Measurements from ENCODE around the gene SCN4A.

DNA sequence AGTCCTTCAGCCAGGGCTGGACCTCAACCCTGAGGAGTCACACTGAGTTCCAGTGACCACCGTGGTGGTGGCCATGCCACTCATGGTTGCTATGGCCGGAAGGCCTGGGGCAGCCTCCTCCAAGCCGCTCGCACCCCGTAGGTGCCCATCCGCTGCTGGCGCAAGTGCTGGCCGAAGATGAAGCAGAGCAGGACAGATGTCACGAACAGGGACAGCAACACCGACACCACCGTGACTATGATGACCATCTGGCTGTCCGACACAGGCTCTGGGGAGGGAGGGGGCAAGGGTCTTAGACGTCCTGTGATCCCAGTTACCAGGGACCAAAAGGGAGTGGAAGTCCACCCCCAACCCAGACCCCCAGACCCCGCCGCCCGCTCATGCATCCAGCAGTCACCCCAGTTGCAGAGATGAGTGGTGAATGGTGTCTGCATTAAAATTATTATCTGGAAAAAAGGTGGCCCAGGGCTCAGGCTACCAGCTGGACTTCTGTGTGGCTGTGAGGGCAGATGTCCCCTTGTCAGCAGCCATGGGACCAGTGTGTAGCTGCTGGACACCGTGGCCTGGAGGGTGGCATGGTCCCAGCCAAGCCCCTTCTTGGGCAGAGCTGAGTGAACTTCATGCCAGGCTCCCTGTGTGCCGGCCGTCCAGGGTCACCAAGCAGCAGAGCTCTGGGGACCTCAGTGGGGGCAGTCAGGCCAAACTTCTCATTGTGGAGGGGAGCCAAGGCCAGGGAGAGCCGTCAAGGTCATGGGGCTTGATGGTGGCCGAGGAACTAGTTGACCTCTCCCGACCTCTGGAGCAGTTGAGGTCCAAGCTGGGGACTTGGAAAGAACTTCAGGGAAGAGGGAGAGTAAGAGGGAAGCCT lies 30.2 kb upstream of the SCN4A start:
- TF ChIP-seq, protein P1, sequence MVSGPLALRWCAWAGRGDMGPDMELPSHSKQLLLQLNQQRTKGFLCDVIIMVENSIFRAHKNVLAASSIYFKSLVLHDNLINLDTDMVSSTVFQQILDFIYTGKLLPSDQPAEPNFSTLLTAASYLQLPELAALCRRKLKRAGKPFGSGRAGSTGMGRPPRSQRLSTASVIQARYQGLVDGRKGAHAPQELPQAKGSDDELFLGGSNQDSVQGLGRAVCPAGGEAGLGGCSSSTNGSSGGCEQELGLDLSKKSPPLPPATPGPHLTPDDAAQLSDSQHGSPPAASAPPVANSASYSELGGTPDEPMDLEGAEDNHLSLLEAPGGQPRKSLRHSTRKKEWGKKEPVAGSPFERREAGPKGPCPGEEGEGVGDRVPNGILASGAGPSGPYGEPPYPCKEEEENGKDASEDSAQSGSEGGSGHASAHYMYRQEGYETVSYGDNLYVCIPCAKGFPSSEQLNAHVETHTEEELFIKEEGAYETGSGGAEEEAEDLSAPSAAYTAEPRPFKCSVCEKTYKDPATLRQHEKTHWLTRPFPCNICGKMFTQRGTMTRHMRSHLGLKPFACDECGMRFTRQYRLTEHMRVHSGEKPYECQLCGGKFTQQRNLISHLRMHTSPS (CRISPR knock-in tag; IDR thresholded peaks at IDR 0.05; ENCODE audit: low read depth) = no peak
- TF ChIP-seq, protein P2, sequence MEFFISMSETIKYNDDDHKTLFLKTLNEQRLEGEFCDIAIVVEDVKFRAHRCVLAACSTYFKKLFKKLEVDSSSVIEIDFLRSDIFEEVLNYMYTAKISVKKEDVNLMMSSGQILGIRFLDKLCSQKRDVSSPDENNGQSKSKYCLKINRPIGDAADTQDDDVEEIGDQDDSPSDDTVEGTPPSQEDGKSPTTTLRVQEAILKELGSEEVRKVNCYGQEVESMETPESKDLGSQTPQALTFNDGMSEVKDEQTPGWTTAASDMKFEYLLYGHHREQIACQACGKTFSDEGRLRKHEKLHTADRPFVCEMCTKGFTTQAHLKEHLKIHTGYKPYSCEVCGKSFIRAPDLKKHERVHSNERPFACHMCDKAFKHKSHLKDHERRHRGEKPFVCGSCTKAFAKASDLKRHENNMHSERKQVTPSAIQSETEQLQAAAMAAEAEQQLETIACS (CRISPR knock-in tag; IDR thresholded peaks at IDR 0.05) = no peak
- TF ChIP-seq ZNF263 (CRISPR knock-in tag; IDR thresholded peaks at IDR 0.05) (no peak), ATAD3A (CRISPR knock-in tag; IDR thresholded peaks at IDR 0.05) (no peak), SAFB2 (CRISPR knock-in tag; IDR thresholded peaks at IDR 0.05; ENCODE audit: borderline replicate concordance, low read depth) (no peak), TRIM24 (CRISPR knock-in tag; IDR thresholded peaks at IDR 0.05) (no peak), POLR2A (IDR thresholded peaks at IDR 0.05; ENCODE audit: insufficient read depth in 1 of 2, low read depth in 2 of 2, low read length in 2 of 2) (no peak), MEIS2 (CRISPR knock-in tag; IDR thresholded peaks at IDR 0.05) (no peak), ZNF224 (CRISPR knock-in tag; IDR thresholded peaks at IDR 0.05) (no peak), RBM39 (IDR thresholded peaks at IDR 0.05; ENCODE audit: low read depth, low read length, poor library complexity, severe bottlenecking) (no peak), EP300 (IDR thresholded peaks at IDR 0.05; ENCODE audit: low read depth in 2 of 2, low read length in 2 of 2) (no peak), EP300 (CRISPR knock-in tag; IDR thresholded peaks at IDR 0.05; ENCODE audit: borderline replicate concordance) (no peak)
- TF ChIP-seq, protein P3, sequence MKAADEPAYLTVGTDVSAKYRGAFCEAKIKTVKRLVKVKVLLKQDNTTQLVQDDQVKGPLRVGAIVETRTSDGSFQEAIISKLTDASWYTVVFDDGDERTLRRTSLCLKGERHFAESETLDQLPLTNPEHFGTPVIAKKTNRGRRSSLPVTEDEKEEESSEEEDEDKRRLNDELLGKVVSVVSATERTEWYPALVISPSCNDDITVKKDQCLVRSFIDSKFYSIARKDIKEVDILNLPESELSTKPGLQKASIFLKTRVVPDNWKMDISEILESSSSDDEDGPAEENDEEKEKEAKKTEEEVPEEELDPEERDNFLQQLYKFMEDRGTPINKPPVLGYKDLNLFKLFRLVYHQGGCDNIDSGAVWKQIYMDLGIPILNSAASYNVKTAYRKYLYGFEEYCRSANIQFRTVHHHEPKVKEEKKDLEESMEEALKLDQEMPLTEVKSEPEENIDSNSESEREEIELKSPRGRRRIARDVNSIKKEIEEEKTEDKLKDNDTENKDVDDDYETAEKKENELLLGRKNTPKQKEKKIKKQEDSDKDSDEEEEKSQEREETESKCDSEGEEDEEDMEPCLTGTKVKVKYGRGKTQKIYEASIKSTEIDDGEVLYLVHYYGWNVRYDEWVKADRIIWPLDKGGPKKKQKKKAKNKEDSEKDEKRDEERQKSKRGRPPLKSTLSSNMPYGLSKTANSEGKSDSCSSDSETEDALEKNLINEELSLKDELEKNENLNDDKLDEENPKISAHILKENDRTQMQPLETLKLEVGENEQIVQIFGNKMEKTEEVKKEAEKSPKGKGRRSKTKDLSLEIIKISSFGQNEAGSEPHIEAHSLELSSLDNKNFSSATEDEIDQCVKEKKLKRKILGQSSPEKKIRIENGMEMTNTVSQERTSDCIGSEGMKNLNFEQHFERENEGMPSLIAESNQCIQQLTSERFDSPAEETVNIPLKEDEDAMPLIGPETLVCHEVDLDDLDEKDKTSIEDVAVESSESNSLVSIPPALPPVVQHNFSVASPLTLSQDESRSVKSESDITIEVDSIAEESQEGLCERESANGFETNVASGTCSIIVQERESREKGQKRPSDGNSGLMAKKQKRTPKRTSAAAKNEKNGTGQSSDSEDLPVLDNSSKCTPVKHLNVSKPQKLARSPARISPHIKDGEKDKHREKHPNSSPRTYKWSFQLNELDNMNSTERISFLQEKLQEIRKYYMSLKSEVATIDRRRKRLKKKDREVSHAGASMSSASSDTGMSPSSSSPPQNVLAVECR (CRISPR knock-in tag; IDR thresholded peaks at IDR 0.05; ENCODE audit: borderline replicate concordance) = no peak
- TF ChIP-seq, protein P4, sequence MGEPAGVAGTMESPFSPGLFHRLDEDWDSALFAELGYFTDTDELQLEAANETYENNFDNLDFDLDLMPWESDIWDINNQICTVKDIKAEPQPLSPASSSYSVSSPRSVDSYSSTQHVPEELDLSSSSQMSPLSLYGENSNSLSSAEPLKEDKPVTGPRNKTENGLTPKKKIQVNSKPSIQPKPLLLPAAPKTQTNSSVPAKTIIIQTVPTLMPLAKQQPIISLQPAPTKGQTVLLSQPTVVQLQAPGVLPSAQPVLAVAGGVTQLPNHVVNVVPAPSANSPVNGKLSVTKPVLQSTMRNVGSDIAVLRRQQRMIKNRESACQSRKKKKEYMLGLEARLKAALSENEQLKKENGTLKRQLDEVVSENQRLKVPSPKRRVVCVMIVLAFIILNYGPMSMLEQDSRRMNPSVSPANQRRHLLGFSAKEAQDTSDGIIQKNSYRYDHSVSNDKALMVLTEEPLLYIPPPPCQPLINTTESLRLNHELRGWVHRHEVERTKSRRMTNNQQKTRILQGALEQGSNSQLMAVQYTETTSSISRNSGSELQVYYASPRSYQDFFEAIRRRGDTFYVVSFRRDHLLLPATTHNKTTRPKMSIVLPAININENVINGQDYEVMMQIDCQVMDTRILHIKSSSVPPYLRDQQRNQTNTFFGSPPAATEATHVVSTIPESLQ (CRISPR knock-in tag; conservative IDR thresholded peaks at IDR 0.05) = no peak
- TF ChIP-seq, protein P5, sequence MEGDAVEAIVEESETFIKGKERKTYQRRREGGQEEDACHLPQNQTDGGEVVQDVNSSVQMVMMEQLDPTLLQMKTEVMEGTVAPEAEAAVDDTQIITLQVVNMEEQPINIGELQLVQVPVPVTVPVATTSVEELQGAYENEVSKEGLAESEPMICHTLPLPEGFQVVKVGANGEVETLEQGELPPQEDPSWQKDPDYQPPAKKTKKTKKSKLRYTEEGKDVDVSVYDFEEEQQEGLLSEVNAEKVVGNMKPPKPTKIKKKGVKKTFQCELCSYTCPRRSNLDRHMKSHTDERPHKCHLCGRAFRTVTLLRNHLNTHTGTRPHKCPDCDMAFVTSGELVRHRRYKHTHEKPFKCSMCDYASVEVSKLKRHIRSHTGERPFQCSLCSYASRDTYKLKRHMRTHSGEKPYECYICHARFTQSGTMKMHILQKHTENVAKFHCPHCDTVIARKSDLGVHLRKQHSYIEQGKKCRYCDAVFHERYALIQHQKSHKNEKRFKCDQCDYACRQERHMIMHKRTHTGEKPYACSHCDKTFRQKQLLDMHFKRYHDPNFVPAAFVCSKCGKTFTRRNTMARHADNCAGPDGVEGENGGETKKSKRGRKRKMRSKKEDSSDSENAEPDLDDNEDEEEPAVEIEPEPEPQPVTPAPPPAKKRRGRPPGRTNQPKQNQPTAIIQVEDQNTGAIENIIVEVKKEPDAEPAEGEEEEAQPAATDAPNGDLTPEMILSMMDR (CRISPR knock-in tag; IDR thresholded peaks at IDR 0.05) = no peak

Measured in HepG2 (cell line).